Stimulated activated CD4-positive, alpha-beta T cell treated with anti-CD3 and anti-CD28 coated beads, Interleukin-1b, Interleukin-23, amount 100 ng/mL, for 24 hours (primary cell): ENCODE measurements around the gene OTOL1.

ENCODE experiments used
- DNase-seq, 4 experiments: peaks; one replicate each; pipeline ENCODE4 v3.0.0-alpha.2; 2020; ENCODE audit warnings: low read depth in 4 of 4, low spot score in 1 of 4

The OTOL1 gene

GRCh38 chr3:161540594-161540993, 44.0 kb downstream of the OTOL1 start:
- DNase-seq = no peak

DNA sequence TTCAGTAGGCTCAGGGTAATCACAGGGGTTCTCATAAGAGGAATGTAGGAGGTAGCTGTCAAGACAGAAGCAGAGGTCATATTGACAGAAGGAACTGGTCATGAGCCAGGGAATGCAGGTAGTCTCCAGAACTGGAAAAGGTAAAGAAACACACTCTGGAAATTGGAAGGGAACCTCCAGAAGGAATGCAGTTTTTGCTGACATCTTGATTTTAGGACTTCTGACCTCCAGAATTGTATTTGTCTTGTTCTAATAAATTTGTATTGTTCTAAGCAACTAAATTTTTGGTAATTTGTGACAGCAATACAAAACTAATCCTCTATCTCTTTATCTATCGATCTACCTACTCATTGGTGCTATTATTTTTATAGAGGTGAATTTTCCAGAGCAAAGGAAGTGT, 49.2 kb downstream of the OTOL1 start:
- no peak for DNase-seq

- DNase-seq = no peak
Measured at GRCh38 chr3:161548301-161548700, 51.7 kb downstream of the OTOL1 start.

- no peak for DNase-seq
Measured at GRCh38 chr3:161549261-161549660, 52.7 kb downstream of the OTOL1 start.

- DNase-seq = no peak
Measured at GRCh38 chr3:161550491-161551195, 54.0 kb downstream of the OTOL1 start.

DNA sequence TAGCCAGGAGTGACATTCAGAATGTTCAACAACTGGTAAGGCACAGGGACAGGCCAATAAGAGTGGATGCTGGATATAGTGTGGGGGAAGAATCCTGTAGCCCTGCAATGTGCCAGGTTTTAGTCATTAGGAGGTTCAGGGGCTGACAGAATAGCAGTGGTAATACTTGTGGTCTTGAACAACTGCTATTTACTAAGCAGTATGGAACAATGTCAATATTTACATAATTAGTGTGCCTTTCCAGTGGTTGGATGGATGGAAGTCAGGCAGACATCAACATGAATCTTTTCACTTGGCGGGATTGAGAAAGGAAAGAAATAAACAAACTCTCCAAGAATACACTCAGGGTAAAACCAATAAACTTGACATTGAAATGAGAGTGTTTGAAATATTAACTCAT, 55.1 kb downstream of the OTOL1 start:
- no peak for DNase-seq

GRCh38 chr3:161552984-161553560, 56.5 kb downstream of the OTOL1 start:
- DNase-seq = no peak
